GM10248 (cell line): ENCODE data around the gene CCDC171.

Experiments
- CTCF ChIA-PET: fragments of 300-600 bp; sonication (Branson Sonifier 250); formaldehyde crosslinking; extraction: SDS; loops from one replicate; lab custom pipeline; 2021; ENCODE audit warnings: antibody characterized with exemption; lab: Yijun Ruan, JAX
- POLR2A ChIA-PET: fragments of 350-650 bp; sonication (Branson Sonifier 250); formaldehyde crosslinking; extraction: SDS; loops from one replicate; lab custom pipeline; 2020; ENCODE audit warnings: antibody characterized with exemption; lab: Yijun Ruan, JAX
- DNase-seq: peaks from one replicate; pipeline ENCODE4 v3.0.0; 2012; ENCODE audit errors: extremely low spot score
- CTCF ChIP-seq: IDR thresholded peaks from 2 replicates; pipeline ENCODE4 v1.5.1; 2012; ENCODE audit warnings: mild to moderate bottlenecking, low read depth; ENCODE audit errors: extremely low read depth, missing control alignments, control extremely low read depth

Gene CCDC171

GRCh38 chr9:15736569-15736968, 183.7 kb downstream of the CCDC171 start:
- CTCF ChIA-PET, result no interaction called here
- no peak for DNase-seq
- POLR2A ChIA-PET, result no interaction called here
- TF ChIP-seq CTCF, result no peak

- TF ChIP-seq CTCF, result no peak
- CTCF ChIA-PET, result no interaction called here
- POLR2A ChIA-PET, result no interaction called here
Measured at GRCh38 chr9:15738011-15738410, 185.2 kb downstream of the CCDC171 start.

GRCh38 chr9:15741015-15741414, 188.2 kb downstream of the CCDC171 start:
- POLR2A ChIA-PET, result no interaction called here
- CTCF ChIA-PET, result no interaction called here
- no peak for TF ChIP-seq CTCF
- DNase-seq, result no peak

More at GRCh38 chr9:15738011-15738410, 185.2 kb downstream of the CCDC171 start:
- DNase-seq, result no peak

- POLR2A ChIA-PET, result no interaction called here
- CTCF ChIA-PET, result no interaction called here
- peak; percentile 13 for DNase-seq
- TF ChIP-seq CTCF, result no peak
Measured at GRCh38 chr9:15743512-15743911, 190.7 kb downstream of the CCDC171 start.

- ChIA-PET POLR2A (no interaction called here), CTCF (no interaction called here)
- DNase-seq, result no peak
- TF ChIP-seq CTCF, result no peak
Measured at GRCh38 chr9:15744196-15744595, 191.4 kb downstream of the CCDC171 start.

- no peak for TF ChIP-seq CTCF
- POLR2A ChIA-PET, result no interaction called here
- CTCF ChIA-PET, result interaction anchor here (1.3 kb wide), 1 partner anchor 9 kb away, joined by 4 read pairs; no protein-coding TSS in a partner anchor
- DNase-seq, result no peak
Measured at GRCh38 chr9:15746905-15747304, 194.1 kb downstream of the CCDC171 start.
